HG03095 (cell line): ENCODE measurements around the gene USP7.

Source experiments
- ATAC-seq: cut with Tn5 transposase; IDR thresholded peaks from one replicate; pipeline ENCODE4 v1.9.1; 2021; ENCODE audit warnings: moderate library complexity; ENCODE audit not compliant: unreplicated experiment

The USP7 gene

GRCh38 chr16:8865145-8865882, 98.4 kb downstream of the USP7 start:
- ATAC-seq, result no peak

- no peak for ATAC-seq
Measured at GRCh38 chr16:8864480-8865110, 99.1 kb downstream of the USP7 start.

- no peak for ATAC-seq
Measured at GRCh38 chr16:8863594-8864424, 99.9 kb downstream of the USP7 start.

- ATAC-seq, result no peak
Measured at GRCh38 chr16:8862309-8863130, 101.2 kb downstream of the USP7 start.

GRCh38 chr16:8861563-8862308, 102.0 kb downstream of the USP7 start:
- ATAC-seq, result no peak

GRCh38 chr16:8859913-8860881, 103.5 kb downstream of the USP7 start:
- ATAC-seq, result no peak

GRCh38 chr16:8858994-8859912, 104.5 kb downstream of the USP7 start:
- no peak for ATAC-seq

GRCh38 chr16:8855972-8856371, 107.7 kb downstream of the USP7 start:
- ATAC-seq, result no peak

GRCh38 chr16:8855051-8855786, 108.5 kb downstream of the USP7 start:
- ATAC-seq, result no peak

- ATAC-seq, result no peak
Measured at GRCh38 chr16:8854298-8854948, 109.3 kb downstream of the USP7 start.

GRCh38 chr16:8853611-8854010, 110.1 kb downstream of the USP7 start:
- no peak for ATAC-seq

GRCh38 chr16:8853150-8853549, 110.6 kb downstream of the USP7 start:
- ATAC-seq, result no peak

- ATAC-seq, result no peak
Measured at GRCh38 chr16:8852534-8852933, 111.2 kb downstream of the USP7 start.

GRCh38 chr16:8851761-8852403, 111.8 kb downstream of the USP7 start:
- ATAC-seq, result no peak

- no peak for ATAC-seq
Measured at GRCh38 chr16:8850279-8850885, 113.3 kb downstream of the USP7 start.
